Esophagus muscularis mucosa (tissue), 3 donors: ENCODE measurements around the gene UST.

Experiments used
- POLR2AphosphoS5 ChIP-seq, 2 donors: sonication (generic); formaldehyde crosslinking; IDR thresholded peaks; one replicate each; pipeline ENCODE4 v1.6.1; 2017; ENCODE audit warnings: antibody characterized with exemption in 2 of 2
- TF ChIP-seq, protein P1 (sequence below), 3 experiments: fragments of 200-600 bp in 2 of 3; fragments of 450-650 bp in 1 of 3; sonication (generic) in 2 of 3; IDR thresholded peaks; one replicate each; pipeline ENCODE4 v1.5.1; 2017 to 2019; ENCODE audit warnings: antibody characterized with exemption in 3 of 3, mild to moderate bottlenecking in 2 of 3, moderate library complexity in 1 of 3

DNA sequence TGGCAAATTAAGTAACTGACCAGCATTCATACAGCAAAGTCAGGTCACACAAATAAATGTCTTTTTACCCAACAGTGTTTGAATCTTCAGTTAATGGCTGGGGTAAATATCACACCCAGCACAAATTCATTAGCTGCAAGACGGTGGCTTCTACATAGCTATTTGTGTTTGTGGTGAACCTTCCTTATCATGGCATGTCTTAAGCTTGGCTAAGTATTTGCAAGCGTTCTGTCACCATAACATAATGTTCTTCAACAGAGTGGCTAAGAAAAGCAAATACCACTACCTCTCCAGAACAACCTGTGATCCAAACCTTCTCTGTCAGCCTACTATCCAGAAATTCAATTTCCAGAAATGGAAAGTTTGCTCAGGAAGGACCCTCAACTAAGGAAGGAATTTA, 315.1 kb downstream of the UST start:
- TF ChIP-seq, protein P1, sequence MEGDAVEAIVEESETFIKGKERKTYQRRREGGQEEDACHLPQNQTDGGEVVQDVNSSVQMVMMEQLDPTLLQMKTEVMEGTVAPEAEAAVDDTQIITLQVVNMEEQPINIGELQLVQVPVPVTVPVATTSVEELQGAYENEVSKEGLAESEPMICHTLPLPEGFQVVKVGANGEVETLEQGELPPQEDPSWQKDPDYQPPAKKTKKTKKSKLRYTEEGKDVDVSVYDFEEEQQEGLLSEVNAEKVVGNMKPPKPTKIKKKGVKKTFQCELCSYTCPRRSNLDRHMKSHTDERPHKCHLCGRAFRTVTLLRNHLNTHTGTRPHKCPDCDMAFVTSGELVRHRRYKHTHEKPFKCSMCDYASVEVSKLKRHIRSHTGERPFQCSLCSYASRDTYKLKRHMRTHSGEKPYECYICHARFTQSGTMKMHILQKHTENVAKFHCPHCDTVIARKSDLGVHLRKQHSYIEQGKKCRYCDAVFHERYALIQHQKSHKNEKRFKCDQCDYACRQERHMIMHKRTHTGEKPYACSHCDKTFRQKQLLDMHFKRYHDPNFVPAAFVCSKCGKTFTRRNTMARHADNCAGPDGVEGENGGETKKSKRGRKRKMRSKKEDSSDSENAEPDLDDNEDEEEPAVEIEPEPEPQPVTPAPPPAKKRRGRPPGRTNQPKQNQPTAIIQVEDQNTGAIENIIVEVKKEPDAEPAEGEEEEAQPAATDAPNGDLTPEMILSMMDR (IDR thresholded peaks at IDR 0.05): no peak
- no peak for TF ChIP-seq POLR2AphosphoS5 (IDR thresholded peaks at IDR 0.05)
